Endodermal cell (in vitro differentiated cells): ENCODE measurements around the gene CSF2. TPM values are rescaled to one million over a fixed set of nuclear protein-coding genes. Genes with fewer than 3 reads are reported as not detected.

Experiments used
- DNase-seq: peaks from one replicate; pipeline ENCODE4 v3.0.0-alpha.2; 2017
- H3K27ac ChIP-seq: 2 replicates; pipeline ENCODE4 v1.5.1; 2013; ENCODE audit warnings: mild to moderate bottlenecking, low read depth, low read length, moderate library complexity
- H3K27me3 ChIP-seq: 2 replicates; pipeline ENCODE4 v1.6.1; 2013; ENCODE audit warnings: mild to moderate bottlenecking, low read length, moderate library complexity; ENCODE audit not compliant: insufficient read depth, control insufficient read depth, poor library complexity, severe bottlenecking
- H3K36me3 ChIP-seq: 2 replicates; pipeline ENCODE4 v1.7.0; 2013; ENCODE audit warnings: mild to moderate bottlenecking, low read length, moderate library complexity; ENCODE audit not compliant: control insufficient read depth, insufficient read depth
- H3K4me1 ChIP-seq: one replicate; pipeline ENCODE4 v1.7.0; 2013; ENCODE audit warnings: low read length; ENCODE audit not compliant: control insufficient read depth, insufficient read depth
- H3K4me3 ChIP-seq: 2 replicates; pipeline ENCODE4 v1.5.1; 2013; ENCODE audit warnings: mild to moderate bottlenecking, low read length, moderate library complexity
- H3K9ac ChIP-seq: 2 replicates; pipeline ENCODE4 v1.6.1; 2013; ENCODE audit warnings: mild to moderate bottlenecking, low read length, moderate library complexity; ENCODE audit not compliant: poor library complexity, severe bottlenecking; ENCODE audit errors: extremely low read depth
- H3K9me3 ChIP-seq: 2 replicates; pipeline ENCODE4 v1.6.1; 2013; ENCODE audit warnings: mild to moderate bottlenecking, low read length, moderate library complexity; ENCODE audit not compliant: control insufficient read depth
- H3K27ac Mint-ChIP-seq: 2 replicates; pipeline ENCODE4 v1.8.0; 2020; ENCODE audit warnings: mixed read lengths
- H3K27me3 Mint-ChIP-seq: 2 replicates; pipeline ENCODE4 v1.8.0; 2021; ENCODE audit warnings: mild to moderate bottlenecking, mixed read lengths; ENCODE audit not compliant: insufficient read depth
- H3K36me3 Mint-ChIP-seq: 2 replicates; pipeline ENCODE4 v1.8.0; 2020; ENCODE audit warnings: low read depth, mixed read lengths
- H3K4me1 Mint-ChIP-seq: 2 replicates; pipeline ENCODE4 v1.8.0; 2020; ENCODE audit warnings: mixed read lengths
- H3K4me3 Mint-ChIP-seq: 2 replicates; pipeline ENCODE4 v1.8.0; 2020; ENCODE audit warnings: mild to moderate bottlenecking, moderate library complexity, mixed read lengths
- H3K9me3 Mint-ChIP-seq: 2 replicates; pipeline ENCODE4 v1.8.0; 2020; ENCODE audit warnings: mild to moderate bottlenecking, mixed read lengths
- WGBS, 2 experiments: methylation state at CpG; one replicate each; pipeline versions ENCODE4 v1.1.5 to v1.1.7; 2013; ENCODE audit warnings: missing lambda C conversion rate in 2 of 2, mixed read lengths in 1 of 2; ENCODE audit not compliant: insufficient coverage in 1 of 2, insufficient read length in 1 of 2; 5-methylcytosine and 5-hydroxymethylcytosine counted together
- total RNA-seq, 2 donors: library from RNA; stranded (reverse); fragmentation: NEBNext Ultra II Directional in 1 of 2; extraction: Animal tissue kit (Norgen Biotek cat#: 25700) in 1 of 2; gene quantifications; 2 replicates in 1 of 2; 3 replicates in 1 of 2; pipeline ENCODE4 v1.2.1, GENCODE V29; 2021
- TF ChIP-seq, protein P1 (sequence below): fragments of 200-600 bp; sonication (generic); conservative IDR thresholded peaks from 2 replicates; pipeline ENCODE4 v1.5.0; 2021; ENCODE audit warnings: antibody characterized with exemption, mild to moderate bottlenecking

CSF2 gene
- total RNA-seq, 2 donors from 2014 or later, result not detected

GRCh38 chr5:132112111-132112510 lies 38.5 kb downstream of the CSF2 start:
- H3K4me1 Mint-ChIP-seq, result no peaks in the 10 kb centered on the region
- WGBS, 2 experiments, result 94 to 100% methylated on average over 1 to 3 of the region's 3 CpGs
- no peak overlapping the region for H3K27ac Mint-ChIP-seq
- Histone ChIP-seq H3K4me3 (no peak overlapping the region), H3K9ac (no peak overlapping the region), H3K27me3 (no peaks in the 10 kb centered on the region), H3K4me1 (no peaks in the 10 kb centered on the region), H3K36me3 (no peaks in the 10 kb centered on the region), H3K27ac (no peak overlapping the region), H3K9me3 (no peaks in the 10 kb centered on the region)
- H3K9me3 Mint-ChIP-seq, result peaks cover 5% of the 10 kb centered on the region
- no peak overlapping the region for H3K4me3 Mint-ChIP-seq
- TF ChIP-seq, protein P1, sequence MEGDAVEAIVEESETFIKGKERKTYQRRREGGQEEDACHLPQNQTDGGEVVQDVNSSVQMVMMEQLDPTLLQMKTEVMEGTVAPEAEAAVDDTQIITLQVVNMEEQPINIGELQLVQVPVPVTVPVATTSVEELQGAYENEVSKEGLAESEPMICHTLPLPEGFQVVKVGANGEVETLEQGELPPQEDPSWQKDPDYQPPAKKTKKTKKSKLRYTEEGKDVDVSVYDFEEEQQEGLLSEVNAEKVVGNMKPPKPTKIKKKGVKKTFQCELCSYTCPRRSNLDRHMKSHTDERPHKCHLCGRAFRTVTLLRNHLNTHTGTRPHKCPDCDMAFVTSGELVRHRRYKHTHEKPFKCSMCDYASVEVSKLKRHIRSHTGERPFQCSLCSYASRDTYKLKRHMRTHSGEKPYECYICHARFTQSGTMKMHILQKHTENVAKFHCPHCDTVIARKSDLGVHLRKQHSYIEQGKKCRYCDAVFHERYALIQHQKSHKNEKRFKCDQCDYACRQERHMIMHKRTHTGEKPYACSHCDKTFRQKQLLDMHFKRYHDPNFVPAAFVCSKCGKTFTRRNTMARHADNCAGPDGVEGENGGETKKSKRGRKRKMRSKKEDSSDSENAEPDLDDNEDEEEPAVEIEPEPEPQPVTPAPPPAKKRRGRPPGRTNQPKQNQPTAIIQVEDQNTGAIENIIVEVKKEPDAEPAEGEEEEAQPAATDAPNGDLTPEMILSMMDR, result no peak
- H3K27me3 Mint-ChIP-seq, result no peaks in the 10 kb centered on the region
- H3K36me3 Mint-ChIP-seq, result no peaks in the 10 kb centered on the region
- no peak for DNase-seq

DNA sequence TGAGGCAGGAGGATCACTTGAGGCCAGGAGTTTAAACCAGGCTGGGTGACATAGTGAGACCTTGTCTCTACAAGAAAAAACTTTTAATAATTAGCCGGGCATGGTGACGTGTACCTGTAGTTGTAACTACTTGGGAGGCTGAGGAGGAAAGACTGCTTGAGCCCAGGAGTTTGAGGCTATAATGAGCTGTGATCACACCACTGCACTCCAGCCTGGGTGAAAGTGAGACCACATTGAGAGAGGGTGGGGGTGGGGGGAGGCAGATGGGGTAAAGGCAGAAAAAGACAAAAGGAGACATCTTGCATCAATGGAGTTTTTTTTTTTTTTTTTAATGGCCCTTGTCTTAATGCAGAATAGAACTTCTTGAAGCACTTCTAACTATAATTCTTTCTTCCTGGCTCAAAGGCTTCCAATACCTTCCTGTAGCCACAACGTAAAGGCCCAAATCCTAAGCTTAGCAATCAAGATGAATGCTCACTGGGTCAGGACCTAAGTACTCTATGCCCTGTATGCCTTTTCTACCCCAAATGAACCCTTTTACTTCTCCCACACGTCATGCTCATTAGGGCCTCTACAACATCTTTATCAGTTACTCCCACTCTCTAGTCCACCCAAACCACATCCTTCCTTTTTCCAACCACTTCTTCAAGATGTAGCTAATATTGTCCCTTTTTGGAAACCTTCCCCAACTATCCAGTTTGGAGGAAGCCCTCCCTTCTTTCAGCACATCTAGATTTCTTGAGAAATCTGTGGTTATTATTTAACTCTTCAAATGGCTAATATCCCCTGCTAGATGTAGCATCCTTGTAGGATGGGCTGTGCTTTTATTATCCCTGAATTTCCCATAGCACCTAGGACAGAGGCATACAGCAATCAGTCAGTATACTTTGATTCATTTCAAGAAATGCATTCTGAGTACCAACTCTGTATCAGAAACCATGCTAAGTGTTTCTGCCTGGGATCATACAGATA lies 40.8 kb downstream of the CSF2 start:
- Mint-ChIP-seq H3K27ac (no peak overlapping the region), H3K9me3 (no peaks in the 10 kb centered on the region), H3K4me1 (no peaks in the 10 kb centered on the region), H3K4me3 (no peak overlapping the region), H3K27me3 (no peaks in the 10 kb centered on the region), H3K36me3 (no peaks in the 10 kb centered on the region)
- TF ChIP-seq, protein P1, result no peak
- no peaks in the 10 kb centered on the region for H3K36me3 ChIP-seq
- no peak overlapping the region for H3K4me3 ChIP-seq
- WGBS, 2 experiments, result 75 to 87% methylated on average over 3 to 4 of the region's 4 CpGs
- no peaks in the 10 kb centered on the region for H3K9me3 ChIP-seq
- no peaks in the 10 kb centered on the region for H3K4me1 ChIP-seq
- no peak overlapping the region for H3K9ac ChIP-seq
- H3K27ac ChIP-seq, result no peak overlapping the region
- no peak for DNase-seq
- no peaks in the 10 kb centered on the region for H3K27me3 ChIP-seq

DNA sequence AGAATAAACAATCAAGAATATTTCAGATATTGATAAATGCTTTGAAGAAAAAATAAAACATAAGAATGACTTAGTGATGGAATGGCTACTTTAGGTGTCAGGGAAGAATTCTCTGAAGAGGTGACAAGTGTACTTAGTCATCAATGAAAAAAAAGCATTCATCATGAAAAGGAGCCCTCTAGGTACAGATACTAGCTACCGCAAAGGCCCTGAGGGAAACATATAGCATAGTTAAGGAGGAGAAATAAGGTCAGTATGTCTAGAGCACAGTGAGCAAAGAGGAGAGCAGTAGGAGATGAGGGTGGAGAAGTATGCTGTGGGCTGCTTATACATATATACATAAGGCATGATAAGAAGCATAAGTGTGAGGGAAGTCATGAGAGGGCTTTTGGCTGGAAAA lies 41.8 kb downstream of the CSF2 start:
- DNase-seq, result no peak
- 91 to 100% methylated on average over 1 of the region's 1 CpG for WGBS, 2 experiments

More for the DNA sequence above, 41.8 kb downstream of the CSF2 start:
- Histone ChIP-seq H3K9ac (no peak overlapping the region), H3K9me3 (no peaks in the 10 kb centered on the region), H3K36me3 (no peaks in the 10 kb centered on the region), H3K27me3 (no peaks in the 10 kb centered on the region), H3K4me1 (no peaks in the 10 kb centered on the region), H3K27ac (no peak overlapping the region), H3K4me3 (no peak overlapping the region)
- Mint-ChIP-seq H3K27me3 (no peaks in the 10 kb centered on the region), H3K4me3 (no peak overlapping the region), H3K36me3 (no peaks in the 10 kb centered on the region), H3K9me3 (no peaks in the 10 kb centered on the region), H3K27ac (no peak overlapping the region), H3K4me1 (no peaks in the 10 kb centered on the region)
- TF ChIP-seq, protein P1, result no peak
